HG03571 (cell line): ENCODE measurements around the gene GGA1.
"Not testable (repeated sequence)": the region's sequence is repeated elsewhere in the genome, so short reads cannot be mapped to it uniquely, and the experiment has no call there.

ENCODE experiments used
- ATAC-seq: cut with Tn5 transposase; IDR thresholded peaks from one replicate; pipeline ENCODE4 v1.9.1; 2021; ENCODE audit not compliant: unreplicated experiment

GGA1 gene

GRCh38 chr22:37641561-37641949 lies 32.9 kb downstream of the GGA1 start:
- no peak for ATAC-seq

- no peak for ATAC-seq
Measured at GRCh38 chr22:37643225-37643847, 34.7 kb downstream of the GGA1 start.

GRCh38 chr22:37647317-37647716 lies 38.7 kb downstream of the GGA1 start:
- no peak for ATAC-seq

GRCh38 chr22:37647928-37648327 lies 39.3 kb downstream of the GGA1 start:
- ATAC-seq, result no peak

- no peak for ATAC-seq
Measured at GRCh38 chr22:37650463-37651136, 42.0 kb downstream of the GGA1 start.

GRCh38 chr22:37654563-37655251 lies 46.1 kb downstream of the GGA1 start:
- ATAC-seq, result no peak

- no peak for ATAC-seq
Measured at GRCh38 chr22:37655252-37655563, 46.6 kb downstream of the GGA1 start.

GRCh38 chr22:37656583-37656982 lies 47.9 kb downstream of the GGA1 start:
- not testable (repeated sequence) for ATAC-seq

GRCh38 chr22:37657590-37658132 lies 49.0 kb downstream of the GGA1 start:
- ATAC-seq, result no peak

GRCh38 chr22:37658133-37659065 lies 49.8 kb downstream of the GGA1 start, which contains the start of gene PDXP:
Gene PDXP, plus strand, starts transcription at chr22:37658723. Its CDS starts 60 bp downstream, at chr22:37658783.
- peak; percentile 77 for ATAC-seq

- no peak for ATAC-seq
Measured at GRCh38 chr22:37659066-37659896, 50.6 kb downstream of the GGA1 start.

- ATAC-seq, result no peak
Measured at GRCh38 chr22:37659897-37660708, 51.5 kb downstream of the GGA1 start.

- ATAC-seq, result no peak
Measured at GRCh38 chr22:37660709-37661045, 52.0 kb downstream of the GGA1 start.

- no peak for ATAC-seq
Measured at GRCh38 chr22:37661160-37661924, 52.7 kb downstream of the GGA1 start.

GRCh38 chr22:37662039-37662438 lies 53.4 kb downstream of the GGA1 start:
- no peak for ATAC-seq

GRCh38 chr22:37663521-37664140 lies 55.0 kb downstream of the GGA1 start:
- ATAC-seq, result no peak

GRCh38 chr22:37664249-37665101 lies 55.8 kb downstream of the GGA1 start:
- no peak for ATAC-seq
